Measurements from ENCODE around the gene SCN8A. TPM values are rescaled to one million over a fixed set of nuclear protein-coding genes. Genes with fewer than 3 reads are reported as not detected.

The SCN8A gene
- total RNA-seq, 2 experiments from 2014 or later = 1.4 to 1.6 TPM

- H3K4me3 Mint-ChIP-seq = no peak overlapping the region
- no peak for ATAC-seq
- peaks cover 34% of the 10 kb centered on the region for H3K27me3 Mint-ChIP-seq (ENCODE audit: low read depth)
- DNase-seq = no peak
- peaks cover 1% of the 10 kb centered on the region for H3K4me1 Mint-ChIP-seq (ENCODE audit: low read depth)
- no peaks in the 10 kb centered on the region for H3K9me3 Mint-ChIP-seq (ENCODE audit: insufficient read depth)
- ChIA-PET CTCF (no interaction called here), POLR2A (no interaction called here)
- no peak overlapping the region for H3K27ac Mint-ChIP-seq
- no peaks in the 10 kb centered on the region for H3K36me3 Mint-ChIP-seq (ENCODE audit: low read depth)
Measured at GRCh38 chr12:51841727-51842126, 250.7 kb downstream of the SCN8A start.

GRCh38 chr12:51844854-51845253 is 253.8 kb downstream of the SCN8A start:
- Mint-ChIP-seq H3K27ac (no peak overlapping the region), H3K9me3 (ENCODE audit: insufficient read depth) (no peaks in the 10 kb centered on the region), H3K36me3 (ENCODE audit: low read depth) (no peaks in the 10 kb centered on the region), H3K4me3 (no peak overlapping the region), H3K27me3 (ENCODE audit: low read depth) (peaks cover 39% of the 10 kb centered on the region), H3K4me1 (ENCODE audit: low read depth) (peaks cover 4% of the 10 kb centered on the region)
- ATAC-seq (no peak), DNase-seq (no peak)
- ChIA-PET CTCF (interaction anchor here (0.7 kb wide), 1 partner anchor 30 kb away, joined by 3 read pairs; no protein-coding TSS in a partner anchor), POLR2A (no interaction called here)

- DNase-seq (no peak), ATAC-seq (no peak)
- Mint-ChIP-seq H3K4me1 (ENCODE audit: low read depth) (peaks cover 4% of the 10 kb centered on the region), H3K4me3 (no peak overlapping the region), H3K9me3 (ENCODE audit: insufficient read depth) (no peaks in the 10 kb centered on the region), H3K27me3 (ENCODE audit: low read depth) (peaks cover 41% of the 10 kb centered on the region), H3K36me3 (ENCODE audit: low read depth) (no peaks in the 10 kb centered on the region), H3K27ac (no peak overlapping the region)
- ChIA-PET POLR2A (no interaction called here), CTCF (no interaction called here)
Measured at GRCh38 chr12:51845482-51845881, 254.4 kb downstream of the SCN8A start.

- Mint-ChIP-seq H3K27ac (no peak overlapping the region), H3K4me1 (ENCODE audit: low read depth) (peaks cover 8% of the 10 kb centered on the region), H3K27me3 (ENCODE audit: low read depth) (peaks cover 48% of the 10 kb centered on the region), H3K36me3 (ENCODE audit: low read depth) (no peaks in the 10 kb centered on the region), H3K9me3 (ENCODE audit: insufficient read depth) (no peaks in the 10 kb centered on the region), H3K4me3 (no peak overlapping the region)
- DNase-seq (no peak), ATAC-seq (no peak)
- ChIA-PET POLR2A (no interaction called here), CTCF (no interaction called here)
Measured at GRCh38 chr12:51846271-51846691, 255.2 kb downstream of the SCN8A start.

- DNase-seq = peak; percentile 51
- Mint-ChIP-seq H3K4me3 (peak overlapping the region; percentile 54), H3K36me3 (ENCODE audit: low read depth) (no peaks in the 10 kb centered on the region), H3K4me1 (ENCODE audit: low read depth) (peaks cover 16% of the 10 kb centered on the region), H3K27me3 (ENCODE audit: low read depth) (peaks cover 53% of the 10 kb centered on the region), H3K9me3 (ENCODE audit: insufficient read depth) (no peaks in the 10 kb centered on the region), H3K27ac (no peak overlapping the region)
- POLR2A ChIA-PET = no interaction called here
- ATAC-seq = peak; percentile 57
- CTCF ChIA-PET = no interaction called here
Measured at GRCh38 chr12:51846911-51847642, 256.0 kb downstream of the SCN8A start.

- H3K9me3 Mint-ChIP-seq (ENCODE audit: insufficient read depth) = no peaks in the 10 kb centered on the region
- ChIA-PET CTCF (no interaction called here), POLR2A (no interaction called here)
- no peaks in the 10 kb centered on the region for H3K36me3 Mint-ChIP-seq (ENCODE audit: low read depth)
- no peak overlapping the region for H3K27ac Mint-ChIP-seq
- H3K27me3 Mint-ChIP-seq (ENCODE audit: low read depth) = peaks cover 59% of the 10 kb centered on the region
- DNase-seq = no peak
- peaks cover 16% of the 10 kb centered on the region for H3K4me1 Mint-ChIP-seq (ENCODE audit: low read depth)
- ATAC-seq = no peak
- H3K4me3 Mint-ChIP-seq = no peak overlapping the region
Measured at GRCh38 chr12:51847643-51848325, 256.8 kb downstream of the SCN8A start.

GRCh38 chr12:51848326-51848727 is 257.3 kb downstream of the SCN8A start, which contains the start of gene FIGNL2:
Gene FIGNL2, minus strand, starts transcription at chr12:51848718. Its CDS starts 26,305 bp downstream, at chr12:51822413.
- H3K27me3 Mint-ChIP-seq (ENCODE audit: low read depth) = peaks cover 63% of the 10 kb centered on the region
- H3K9me3 Mint-ChIP-seq (ENCODE audit: insufficient read depth) = no peaks in the 10 kb centered on the region
- no peak for ATAC-seq
- no peaks in the 10 kb centered on the region for H3K36me3 Mint-ChIP-seq (ENCODE audit: low read depth)
- no peak within 1 kb of the TSS for H3K27ac Mint-ChIP-seq
- POLR2A ChIA-PET = no interaction called here
- no peak within 1 kb of the TSS for H3K4me3 Mint-ChIP-seq
- peaks cover 16% of the 10 kb centered on the region for H3K4me1 Mint-ChIP-seq (ENCODE audit: low read depth)
- CTCF ChIA-PET = no interaction called here
- no peak for DNase-seq

GRCh38 chr12:51848841-51849735 is 258.1 kb downstream of the SCN8A start:
- Mint-ChIP-seq H3K36me3 (ENCODE audit: low read depth) (no peaks in the 10 kb centered on the region), H3K9me3 (ENCODE audit: insufficient read depth) (no peaks in the 10 kb centered on the region), H3K4me3 (no peak overlapping the region), H3K27ac (no peak overlapping the region), H3K4me1 (ENCODE audit: low read depth) (peaks cover 16% of the 10 kb centered on the region), H3K27me3 (ENCODE audit: low read depth) (peaks cover 60% of the 10 kb centered on the region)
- no peak for ATAC-seq
- CTCF ChIA-PET = no interaction called here
- POLR2A ChIA-PET = interaction anchor here (0.9 kb wide), 1 partner anchor 73 kb away, joined by 3 read pairs; no protein-coding TSS in a partner anchor
- no peak for DNase-seq

- Mint-ChIP-seq H3K4me3 (no peak overlapping the region), H3K4me1 (ENCODE audit: low read depth) (peaks cover 16% of the 10 kb centered on the region), H3K36me3 (ENCODE audit: low read depth) (no peaks in the 10 kb centered on the region), H3K9me3 (ENCODE audit: insufficient read depth) (no peaks in the 10 kb centered on the region), H3K27ac (no peak overlapping the region), H3K27me3 (ENCODE audit: low read depth) (peaks cover 48% of the 10 kb centered on the region)
- CTCF ChIA-PET = no interaction called here
- ATAC-seq = no peak
- POLR2A ChIA-PET = interaction anchor here (0.9 kb wide), 1 partner anchor 72 kb away, joined by 3 read pairs; no protein-coding TSS in a partner anchor
- DNase-seq = no peak
Measured at GRCh38 chr12:51850081-51850964, 259.3 kb downstream of the SCN8A start.

GRCh38 chr12:51850965-51851299 is 259.9 kb downstream of the SCN8A start:
- Mint-ChIP-seq H3K36me3 (ENCODE audit: low read depth) (no peaks in the 10 kb centered on the region), H3K9me3 (ENCODE audit: insufficient read depth) (no peaks in the 10 kb centered on the region), H3K4me3 (no peak overlapping the region), H3K4me1 (ENCODE audit: low read depth) (peaks cover 16% of the 10 kb centered on the region), H3K27ac (no peak overlapping the region), H3K27me3 (ENCODE audit: low read depth) (peaks cover 43% of the 10 kb centered on the region)
- no peak for ATAC-seq
- ChIA-PET CTCF (no interaction called here), POLR2A (no interaction called here)
- DNase-seq = no peak

- no peaks in the 10 kb centered on the region for H3K36me3 Mint-ChIP-seq (ENCODE audit: low read depth)
- DNase-seq = no peak
- ChIA-PET CTCF (no interaction called here), POLR2A (no interaction called here)
- H3K27me3 Mint-ChIP-seq (ENCODE audit: low read depth) = peaks cover 41% of the 10 kb centered on the region
- H3K9me3 Mint-ChIP-seq (ENCODE audit: insufficient read depth) = no peaks in the 10 kb centered on the region
- no peak overlapping the region for H3K4me3 Mint-ChIP-seq
- H3K27ac Mint-ChIP-seq = no peak overlapping the region
- ATAC-seq = no peak
- H3K4me1 Mint-ChIP-seq (ENCODE audit: low read depth) = peaks cover 16% of the 10 kb centered on the region
Measured at GRCh38 chr12:51851413-51852124, 260.5 kb downstream of the SCN8A start.
